DOHH2 (cell line): ENCODE data around the gene IKZF3.

Experiments used
- H3F3A ChIP-seq: fragments of 200-600 bp; sonication (generic), shearing (Covaris generic); 2 replicates; pipeline ENCODE4 v1.6.0; 2016; ENCODE audit warnings: antibody characterized with exemption, mild to moderate bottlenecking; ENCODE audit not compliant: control insufficient read depth, insufficient read depth
- H3K27ac ChIP-seq: fragments of 200-600 bp; sonication (generic); 2 replicates; pipeline ENCODE4 v1.5.1; 2014; ENCODE audit warnings: low read depth, mild to moderate bottlenecking, low read length, moderate library complexity
- H3K27me3 ChIP-seq: fragments of 200-600 bp; sonication (generic); 2 replicates; pipeline ENCODE4 v1.6.1; 2014; ENCODE audit warnings: mild to moderate bottlenecking, low read length, mixed read lengths; ENCODE audit not compliant: control insufficient read depth
- H3K36me3 ChIP-seq: fragments of 200-600 bp; sonication (generic); 2 replicates; pipeline ENCODE4 v1.6.1; 2014; ENCODE audit warnings: mild to moderate bottlenecking, low read length, moderate library complexity, mixed read lengths; ENCODE audit not compliant: control insufficient read depth
- H3K4me1 ChIP-seq: fragments of 200-600 bp; sonication (generic); 2 replicates; pipeline ENCODE4 v1.6.1; 2014; ENCODE audit warnings: mild to moderate bottlenecking, low read length, mixed read lengths; ENCODE audit not compliant: control insufficient read depth
- H3K4me2 ChIP-seq: fragments of 200-600 bp; sonication (generic); 2 replicates; pipeline ENCODE4 v1.6.0; 2014; ENCODE audit warnings: mild to moderate bottlenecking, low read length, moderate library complexity
- H3K4me3 ChIP-seq: fragments of 200-600 bp; sonication (generic); 2 replicates; pipeline ENCODE4 v1.5.1; 2014; ENCODE audit warnings: mild to moderate bottlenecking, low read length, mixed read lengths
- H3K79me2 ChIP-seq: fragments of 200-600 bp; sonication (generic); 2 replicates; pipeline ENCODE4 v1.6.1; 2014; ENCODE audit warnings: mild to moderate bottlenecking, low read length, mixed read lengths; ENCODE audit not compliant: control insufficient read depth
- H3K9me2 ChIP-seq: fragments of 200-600 bp; sonication (generic); replicated peaks from 2 replicates; pipeline ENCODE4 v1.6.1; 2014; ENCODE audit warnings: mild to moderate bottlenecking, low read length, mixed read lengths; ENCODE audit not compliant: control insufficient read depth
- H3K9me3 ChIP-seq: fragments of 200-600 bp; sonication (generic); 2 replicates; pipeline ENCODE4 v1.6.1; 2014; ENCODE audit warnings: antibody characterized with exemption, low read length, mixed read lengths; ENCODE audit not compliant: control insufficient read depth, insufficient read depth
- H4K20me1 ChIP-seq: fragments of 200-600 bp; sonication (generic); 2 replicates; pipeline ENCODE4 v1.6.0; 2014; ENCODE audit warnings: low read depth, mild to moderate bottlenecking, antibody characterized with exemption, low read length, moderate library complexity; ENCODE audit not compliant: control insufficient read depth, insufficient read depth
- EZH2phosphoT487 ChIP-seq: fragments of 200-600 bp; sonication (generic); IDR thresholded peaks from 2 replicates; pipeline ENCODE4 v1.6.1; 2017; ENCODE audit warnings: borderline replicate concordance, mild to moderate bottlenecking, antibody characterized with exemption, low read length, moderate library complexity, mixed read lengths
- TF ChIP-seq, protein P1 (sequence below): fragments of 200-600 bp; sonication (generic); IDR thresholded peaks from one replicate; pipeline ENCODE4 v1.5.1; 2014; ENCODE audit warnings: antibody characterized with exemption, mild to moderate bottlenecking, low read depth, low read length; ENCODE audit not compliant: poor library complexity, severe bottlenecking

Gene IKZF3

DNA sequence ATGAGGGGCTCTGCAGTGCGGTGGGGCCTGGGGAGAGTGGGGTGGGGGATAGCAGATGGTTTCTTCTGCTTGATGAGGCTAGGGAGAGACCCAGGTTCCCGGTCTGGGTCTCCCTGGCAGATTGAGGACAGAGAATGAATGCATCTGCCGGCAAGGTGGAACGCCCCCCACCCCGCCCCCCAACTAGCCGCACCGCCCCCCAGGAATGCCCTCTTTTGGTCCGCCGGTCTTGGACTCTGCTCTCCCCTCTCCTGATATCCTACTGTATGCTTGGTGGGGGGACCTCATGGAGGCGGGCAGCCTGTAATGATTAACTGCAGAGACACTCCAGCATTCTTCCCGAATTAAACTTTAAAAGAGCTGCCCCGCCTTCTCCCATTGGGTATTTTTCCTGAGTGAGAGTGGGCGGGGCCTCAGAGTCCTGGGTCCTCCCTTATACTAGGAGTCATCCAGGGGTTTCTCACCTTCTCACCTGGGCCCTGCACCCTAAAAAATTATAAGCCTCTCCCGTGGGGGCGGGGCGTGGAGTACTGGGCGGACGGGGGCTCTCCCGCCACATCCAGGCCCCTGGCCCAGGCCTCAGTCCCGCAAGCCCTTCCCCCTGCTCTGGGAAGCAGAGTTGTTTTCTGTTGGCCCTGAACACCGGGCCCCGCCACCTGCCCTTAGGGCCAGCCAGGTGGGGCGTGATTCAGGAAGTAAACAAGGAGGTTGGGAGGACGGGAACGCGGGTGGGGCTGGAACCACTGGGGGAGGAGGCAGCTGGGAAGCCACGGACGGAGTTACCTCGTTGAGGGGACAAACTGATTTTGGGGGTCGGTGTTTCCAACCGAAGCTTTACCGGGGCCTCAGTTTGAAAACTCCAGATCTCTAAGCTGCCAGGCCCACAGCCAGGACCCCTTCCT lies 124.9 kb downstream of the IKZF3 start:
- TF ChIP-seq, protein P1, sequence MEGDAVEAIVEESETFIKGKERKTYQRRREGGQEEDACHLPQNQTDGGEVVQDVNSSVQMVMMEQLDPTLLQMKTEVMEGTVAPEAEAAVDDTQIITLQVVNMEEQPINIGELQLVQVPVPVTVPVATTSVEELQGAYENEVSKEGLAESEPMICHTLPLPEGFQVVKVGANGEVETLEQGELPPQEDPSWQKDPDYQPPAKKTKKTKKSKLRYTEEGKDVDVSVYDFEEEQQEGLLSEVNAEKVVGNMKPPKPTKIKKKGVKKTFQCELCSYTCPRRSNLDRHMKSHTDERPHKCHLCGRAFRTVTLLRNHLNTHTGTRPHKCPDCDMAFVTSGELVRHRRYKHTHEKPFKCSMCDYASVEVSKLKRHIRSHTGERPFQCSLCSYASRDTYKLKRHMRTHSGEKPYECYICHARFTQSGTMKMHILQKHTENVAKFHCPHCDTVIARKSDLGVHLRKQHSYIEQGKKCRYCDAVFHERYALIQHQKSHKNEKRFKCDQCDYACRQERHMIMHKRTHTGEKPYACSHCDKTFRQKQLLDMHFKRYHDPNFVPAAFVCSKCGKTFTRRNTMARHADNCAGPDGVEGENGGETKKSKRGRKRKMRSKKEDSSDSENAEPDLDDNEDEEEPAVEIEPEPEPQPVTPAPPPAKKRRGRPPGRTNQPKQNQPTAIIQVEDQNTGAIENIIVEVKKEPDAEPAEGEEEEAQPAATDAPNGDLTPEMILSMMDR = no peak
- no peak for TF ChIP-seq EZH2phosphoT487
- H3K9me2 ChIP-seq = no peaks in the 10 kb centered on the region
- no peaks in the 10 kb centered on the region for H3K36me3 ChIP-seq
- peaks cover 7% of the 10 kb centered on the region for H3K27me3 ChIP-seq
- H3K4me2 ChIP-seq = peak overlapping the region; percentile 57
- no peaks in the 10 kb centered on the region for H3K79me2 ChIP-seq
- H4K20me1 ChIP-seq = no peaks in the 10 kb centered on the region
- no peaks in the 10 kb centered on the region for H3K9me3 ChIP-seq
- no peaks in the 10 kb centered on the region for H3F3A ChIP-seq
- peaks cover 40% of the 10 kb centered on the region for H3K4me1 ChIP-seq
- no peak overlapping the region for H3K27ac ChIP-seq
- peak overlapping the region; percentile 45 for H3K4me3 ChIP-seq

DNA sequence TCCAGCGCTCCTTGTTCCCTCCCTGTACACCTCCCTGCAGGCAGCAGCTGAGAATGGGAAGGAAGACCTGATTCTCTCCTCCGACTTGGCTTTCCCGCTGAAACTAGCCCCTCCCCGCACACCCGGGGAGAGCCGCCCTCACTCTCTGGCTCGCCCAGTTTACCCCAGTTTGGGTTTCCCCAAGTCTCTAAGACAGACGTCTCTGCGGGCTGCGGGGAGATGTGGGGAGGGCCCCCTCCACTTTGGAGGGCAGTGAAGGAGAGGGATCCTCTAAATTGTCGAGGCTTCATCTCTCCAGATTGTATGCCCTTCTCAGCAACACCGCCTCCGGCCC lies 125.6 kb downstream of the IKZF3 start:
- Histone ChIP-seq H3K9me3 (no peaks in the 10 kb centered on the region), H3K9me2 (no peaks in the 10 kb centered on the region), H3K27ac (no peak overlapping the region), H3K79me2 (no peaks in the 10 kb centered on the region), H3K4me1 (peaks cover 40% of the 10 kb centered on the region), H4K20me1 (no peaks in the 10 kb centered on the region), H3K4me2 (peak overlapping the region; percentile 21; the same call in 1 of the 2 replicates), H3F3A (no peaks in the 10 kb centered on the region), H3K27me3 (peaks cover 7% of the 10 kb centered on the region), H3K36me3 (no peaks in the 10 kb centered on the region), H3K4me3 (no peak overlapping the region)
- TF ChIP-seq EZH2phosphoT487 = no peak
- TF ChIP-seq, protein P1 = no peak

DNA sequence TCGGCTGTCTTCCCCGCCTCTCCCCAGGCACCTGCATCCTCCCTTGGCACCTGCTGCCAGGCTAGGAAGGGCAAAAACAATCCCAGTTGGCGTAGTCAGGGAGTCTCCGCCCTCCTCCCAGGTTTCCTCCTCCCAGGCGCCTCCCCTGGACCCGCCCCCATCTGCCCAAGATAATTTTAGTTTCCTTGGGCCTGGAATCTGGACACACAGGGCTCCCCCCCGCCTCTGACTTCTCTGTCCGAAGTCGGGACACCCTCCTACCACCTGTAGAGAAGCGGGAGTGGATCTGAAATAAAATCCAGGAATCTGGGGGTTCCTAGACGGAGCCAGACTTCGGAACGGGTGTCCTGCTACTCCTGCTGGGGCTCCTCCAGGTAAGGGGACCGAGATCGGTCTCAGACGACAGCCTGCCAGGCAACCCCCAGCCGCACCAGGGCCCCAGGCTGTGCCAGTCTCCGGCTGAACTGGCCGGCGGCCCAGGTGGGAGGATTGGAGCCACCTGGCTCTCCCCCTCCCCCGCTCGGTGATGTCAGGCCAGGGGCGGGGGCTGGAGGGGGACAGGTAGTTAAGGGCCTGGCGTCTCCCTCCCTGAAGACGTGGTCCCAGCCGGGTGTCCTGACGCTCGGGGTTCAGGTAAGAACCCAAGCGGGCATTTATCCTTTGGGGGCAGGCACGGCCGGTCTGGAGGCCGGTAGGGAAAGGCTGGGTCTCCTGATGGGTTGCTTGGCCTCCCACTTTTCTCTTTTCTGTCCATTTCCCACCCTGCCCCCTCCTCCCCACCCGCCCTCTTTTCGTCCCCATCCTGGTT lies 126.1 kb downstream of the IKZF3 start, which contains the start of gene GRB7:
Gene GRB7 (plus strand): TSS at position 179 of the 808 bp plus-strand sequence. CDS start 4,364 bp downstream, outside the sequence.
- H4K20me1 ChIP-seq = no peaks in the 10 kb centered on the region
- H3K27me3 ChIP-seq = peaks cover 7% of the 10 kb centered on the region
- H3K9me3 ChIP-seq = no peaks in the 10 kb centered on the region
- peaks cover 40% of the 10 kb centered on the region for H3K4me1 ChIP-seq
- no peak for TF ChIP-seq EZH2phosphoT487
- TF ChIP-seq, protein P1 = no peak
- peak within 1 kb of the TSS; percentile 28 for H3K4me3 ChIP-seq
- H3K9me2 ChIP-seq = no peaks in the 10 kb centered on the region
- H3K27ac ChIP-seq = no peak within 1 kb of the TSS
- peak within 1 kb of the TSS; percentile 21 for H3K4me2 ChIP-seq
- H3K36me3 ChIP-seq = no peaks in the 10 kb centered on the region
- no peaks in the 10 kb centered on the region for H3F3A ChIP-seq
- no peaks in the 10 kb centered on the region for H3K79me2 ChIP-seq
